Fibroblast of skin of back (primary cell): ENCODE data around the gene ST6GALNAC2. TPM values are rescaled to one million over a fixed set of nuclear protein-coding genes. Genes with fewer than 3 reads are reported as not detected.
"Not testable (repeated sequence)": the region's sequence is repeated elsewhere in the genome, so short reads cannot be mapped to it uniquely, and the experiment has no call there.

Experiments
- DNase-seq: peaks from one replicate; pipeline ENCODE4 v3.0.0-alpha.2; 2013
- polyA plus RNA-seq, 2 experiments: library from polyadenylated mRNA; unstranded; fragments of 120-200 nt; gene quantifications; one replicate each; pipeline ENCODE4 v1.2.1, GENCODE V29; 2013; ENCODE audit not compliant: insufficient read length in 2 of 2

The ST6GALNAC2 gene
- not detected for polyA plus RNA-seq (2013, experiment 1 of 2; ENCODE audit: insufficient read length)
- polyA plus RNA-seq (2013, experiment 2 of 2; ENCODE audit: insufficient read length) = 0.16 TPM

DNA sequence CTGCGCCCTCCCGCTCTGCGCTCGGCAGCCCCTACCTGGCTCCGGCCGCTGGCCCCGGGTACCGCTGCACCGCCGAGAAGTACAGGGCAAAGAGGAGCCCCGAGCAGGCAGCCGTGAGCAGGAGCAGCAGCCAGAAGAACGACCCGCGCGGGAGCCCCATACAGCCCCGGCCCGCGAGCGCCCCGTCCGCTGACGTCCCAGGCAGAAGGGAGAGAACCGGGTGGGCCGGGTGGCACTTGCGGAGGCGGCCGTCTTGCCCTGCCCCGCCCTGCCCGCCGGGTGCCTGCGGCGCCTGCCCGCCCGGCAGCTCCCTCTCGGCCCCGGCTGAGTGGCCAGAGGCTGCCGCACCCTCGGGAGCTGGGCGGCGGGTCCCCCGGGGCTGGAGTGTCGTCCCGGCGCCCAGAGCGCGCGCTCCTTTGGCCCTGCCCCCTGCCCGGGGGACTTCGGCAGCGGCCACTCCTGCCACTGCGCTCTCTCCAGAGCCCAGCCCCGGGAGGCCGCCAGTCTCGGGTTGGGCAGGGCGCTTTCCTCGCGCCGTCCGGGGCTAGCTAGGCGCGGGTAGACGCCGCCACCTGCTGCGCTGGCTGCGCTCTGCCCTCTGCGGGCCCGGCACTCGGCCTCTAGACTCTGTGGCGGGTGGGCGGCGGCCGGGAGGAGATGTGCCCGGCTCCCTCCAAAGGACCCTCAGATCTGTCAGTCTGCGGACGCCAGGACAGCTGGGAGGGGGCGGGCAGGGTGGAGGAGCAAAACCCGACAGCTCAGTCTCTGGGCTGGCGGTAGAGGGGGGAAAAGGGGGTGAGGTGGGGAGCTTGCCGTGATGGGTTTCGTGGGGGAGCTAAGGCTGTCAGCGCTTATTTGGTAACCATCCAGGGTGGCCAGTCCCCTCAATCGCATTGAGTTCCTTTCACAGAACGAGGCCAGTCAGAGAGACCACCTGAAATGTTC, at the start of gene ST6GALNAC2:
Gene ST6GALNAC2 (minus strand): TSS at position 212 of the 945 bp plus-strand sequence. CDS start 52 bp downstream, at position 160.
- DNase-seq = peak; percentile 45

GRCh38 chr17:76635039-76635438, 49.4 kb upstream of the ST6GALNAC2 start:
- peak; percentile 22 for DNase-seq

DNA sequence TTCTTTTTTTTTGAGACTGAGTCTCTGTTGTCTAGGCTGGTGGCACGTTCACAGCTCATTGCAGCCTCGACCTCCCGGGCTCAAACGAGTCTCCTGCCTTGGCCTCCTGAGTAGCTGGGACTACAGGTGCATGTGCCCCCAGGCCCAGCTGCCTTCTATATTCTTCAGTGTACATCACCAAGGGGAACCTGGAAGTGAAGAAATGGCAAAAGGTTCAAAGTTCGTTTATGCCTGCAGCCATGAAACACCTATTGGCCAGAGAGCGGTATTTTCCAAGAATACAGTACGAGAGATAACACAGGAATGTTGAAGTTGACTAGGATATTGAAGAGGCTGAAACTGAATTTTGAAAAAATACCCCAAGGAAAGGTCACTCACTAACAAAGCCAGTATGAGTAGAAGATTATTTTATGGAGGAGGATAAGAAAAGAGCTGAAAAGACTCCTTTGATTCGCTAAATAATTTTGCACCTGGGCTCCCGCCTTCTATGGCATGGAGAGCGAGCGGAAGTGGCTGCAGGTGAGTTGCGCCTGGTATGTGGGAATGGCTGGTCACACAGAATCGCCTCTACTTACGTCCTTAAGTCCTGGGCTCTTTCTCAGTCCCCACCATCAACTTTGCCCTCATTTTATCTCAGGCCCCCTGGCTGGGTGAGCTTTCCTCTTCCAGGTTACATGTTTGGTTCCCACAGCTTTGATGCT, 48.1 kb upstream of the ST6GALNAC2 start:
- DNase-seq = no peak

- no peak for DNase-seq
These were observed 46.3 kb upstream of the ST6GALNAC2 start for GRCh38 chr17:76631821-76632565.

DNA sequence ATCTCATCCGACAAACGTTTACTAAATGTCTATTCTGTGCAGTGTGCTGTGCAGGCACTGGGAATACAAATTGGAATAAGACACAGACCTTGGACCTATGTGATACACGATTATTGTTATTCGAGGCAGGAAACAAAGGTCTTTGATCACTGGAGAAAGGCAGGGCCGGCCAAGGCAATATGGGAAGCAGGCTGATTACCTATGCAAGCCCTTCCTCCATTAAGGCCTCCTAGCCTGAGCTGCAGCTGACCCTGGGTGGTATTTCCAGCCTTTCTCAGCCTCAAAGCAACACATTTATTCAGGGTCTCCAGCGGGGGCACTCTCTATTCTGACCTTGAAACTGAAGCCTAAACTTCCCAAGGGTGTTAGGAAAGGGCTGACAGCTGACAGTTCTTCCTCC, 44.5 kb upstream of the ST6GALNAC2 start:
- no peak for DNase-seq

DNA sequence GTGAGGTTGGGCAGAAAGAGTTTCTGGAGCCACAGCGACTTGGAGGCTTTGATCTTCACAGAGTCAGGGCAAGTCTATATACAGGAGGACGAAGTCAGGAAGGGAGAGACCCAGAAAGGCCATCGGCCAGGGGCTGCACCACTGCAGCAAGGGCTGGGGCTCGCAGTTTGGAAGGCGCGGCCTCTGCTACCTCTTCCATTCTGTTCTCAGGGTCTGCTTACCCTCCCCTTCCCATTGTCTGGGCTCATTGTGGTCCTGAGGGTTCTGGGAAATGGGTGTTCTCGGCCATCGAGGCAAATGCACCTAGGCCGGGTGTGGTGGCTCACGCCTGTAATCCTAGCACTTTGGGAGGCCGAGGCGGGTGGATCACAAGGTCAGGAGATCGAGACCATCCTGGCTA, 41.9 kb upstream of the ST6GALNAC2 start:
- no peak for DNase-seq

DNA sequence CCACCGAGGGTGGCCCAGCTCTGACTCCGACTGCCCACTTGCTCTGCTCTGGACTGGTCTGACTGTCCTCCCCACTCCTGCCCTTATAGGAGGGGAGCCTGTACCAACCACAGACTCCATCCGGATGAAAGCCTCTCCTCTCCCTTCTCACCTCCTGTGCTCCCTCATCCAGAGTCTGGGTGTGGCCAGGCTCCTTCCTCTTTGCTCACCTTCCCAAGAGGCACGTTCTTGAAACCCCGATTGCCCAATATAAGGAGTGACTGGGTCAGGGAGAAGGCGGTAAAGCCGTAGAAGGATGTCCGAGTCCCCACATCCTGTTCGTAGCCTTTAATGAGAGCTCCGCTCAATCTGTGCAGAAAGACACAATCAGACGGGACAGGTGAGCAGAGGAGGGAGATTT, 40.8 kb upstream of the ST6GALNAC2 start:
- DNase-seq = no peak

- no peak for DNase-seq
These were observed 39.8 kb upstream of the ST6GALNAC2 start for GRCh38 chr17:76625496-76625895.

- peak; percentile 59 for DNase-seq
These were observed 37.8 kb upstream of the ST6GALNAC2 start for GRCh38 chr17:76623271-76624146.

GRCh38 chr17:76617838-76618237, 32.2 kb upstream of the ST6GALNAC2 start:
- no peak for DNase-seq

DNA sequence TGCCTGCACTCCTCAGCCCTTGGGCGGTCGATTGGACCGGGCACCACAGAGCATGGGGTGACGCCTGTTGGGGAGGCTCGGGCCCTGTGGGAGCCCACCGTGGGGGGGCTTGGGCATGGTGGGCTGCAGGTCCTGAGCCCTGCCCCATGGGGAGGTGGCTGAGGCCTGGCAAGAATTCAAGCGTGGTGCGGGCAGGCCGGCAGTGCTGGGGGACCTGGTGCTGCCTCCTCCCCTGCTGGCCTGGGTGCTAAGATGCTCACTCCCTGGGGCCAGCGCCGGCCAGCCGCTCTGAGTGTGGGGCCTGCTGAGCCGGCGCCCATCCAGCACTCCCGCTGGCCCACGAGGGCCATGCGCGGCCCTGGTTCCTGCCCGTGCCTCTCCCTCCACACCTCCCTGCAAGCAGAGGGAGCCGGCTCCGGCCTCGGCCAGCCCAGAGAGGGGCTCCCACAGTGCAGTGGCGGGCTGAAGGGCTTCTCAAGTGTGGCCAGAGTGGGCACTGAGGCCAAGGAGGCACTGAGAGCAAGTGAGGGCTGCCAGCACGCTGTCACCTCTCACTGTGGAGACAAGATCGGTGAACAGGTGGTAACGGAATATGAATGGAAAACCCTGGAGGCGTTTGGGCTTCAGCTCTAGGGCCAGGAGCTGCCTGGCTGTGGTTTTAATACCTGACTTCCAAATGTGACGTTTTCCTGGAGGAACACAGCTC, 29.4 kb upstream of the ST6GALNAC2 start:
- DNase-seq = no peak

DNA sequence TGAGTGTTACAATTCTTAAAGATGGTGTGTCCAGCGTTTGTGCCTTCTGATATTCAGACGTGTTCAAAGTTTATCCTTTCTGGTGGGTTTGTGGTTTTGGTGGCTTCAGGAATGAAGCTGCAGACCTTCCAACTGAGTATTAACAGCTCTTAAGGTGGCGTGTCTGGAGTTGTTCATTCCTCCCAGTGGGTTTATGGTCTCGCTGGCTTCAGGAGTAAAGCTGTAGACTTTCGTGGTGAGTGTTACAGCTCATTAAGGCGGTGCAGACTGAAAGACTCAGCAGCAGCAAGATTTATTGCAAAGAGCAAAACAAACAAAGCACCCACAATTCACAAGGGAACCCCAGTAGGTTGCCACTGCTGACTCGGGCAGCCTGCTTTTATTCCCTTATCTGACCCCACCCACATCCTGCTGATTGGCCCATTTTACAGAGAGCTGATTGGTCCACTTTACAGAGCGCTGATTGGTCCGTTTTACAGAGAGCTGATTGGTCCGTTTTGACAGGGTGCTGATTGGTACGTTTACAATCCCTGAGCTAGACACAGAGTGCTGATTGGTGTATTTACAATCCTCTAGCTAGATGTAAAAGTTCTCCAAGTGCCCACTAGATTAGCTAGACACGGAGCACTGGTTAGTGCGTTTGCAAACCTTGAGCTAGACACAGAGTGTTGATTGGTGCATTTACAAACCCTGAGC, 28.6 kb upstream of the ST6GALNAC2 start:
- DNase-seq = not testable (repeated sequence)

DNA sequence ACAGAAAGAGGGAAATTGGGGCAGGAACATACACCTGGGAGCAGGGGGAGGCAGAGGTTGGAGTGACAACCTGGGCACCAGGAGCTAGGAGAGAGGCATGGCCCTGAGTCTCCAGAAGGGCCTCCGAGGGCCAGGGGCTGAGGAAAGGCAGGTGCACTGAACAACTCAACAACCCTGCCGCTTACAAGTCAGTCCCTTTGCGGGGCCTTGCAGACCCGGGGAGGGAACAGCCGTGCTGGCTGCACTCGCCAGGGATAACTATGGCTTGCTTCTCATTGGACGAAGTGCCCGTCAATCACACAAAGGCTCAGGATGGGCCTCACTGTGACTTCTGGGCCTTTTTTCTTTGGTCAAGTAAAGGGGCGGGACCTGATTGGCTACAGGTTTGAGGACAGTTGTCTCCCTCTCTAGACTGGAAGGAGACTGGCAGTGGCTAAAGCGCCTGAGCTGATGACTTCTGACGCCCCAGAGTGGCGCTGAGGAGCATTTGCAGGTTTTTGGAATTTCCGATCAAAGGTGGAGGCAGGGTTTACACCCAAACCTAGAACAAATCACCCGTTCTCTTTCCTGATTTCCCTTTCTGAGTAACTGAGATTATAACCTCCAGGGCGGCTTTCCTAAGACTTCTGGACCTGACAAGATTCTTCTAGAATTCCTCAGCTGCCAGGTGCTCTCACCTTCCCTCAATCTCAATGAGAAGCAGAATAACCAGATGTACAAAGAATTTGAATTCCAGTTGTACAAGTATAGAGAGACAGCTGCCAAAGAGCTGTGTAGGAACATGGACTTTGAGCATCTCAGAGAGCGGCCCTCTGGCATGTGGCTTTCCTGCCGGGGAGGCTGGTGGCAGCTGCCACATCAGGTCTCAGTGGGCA, 27.6 kb upstream of the ST6GALNAC2 start:
- no peak for DNase-seq

- DNase-seq = no peak
These were observed 26.8 kb upstream of the ST6GALNAC2 start for GRCh38 chr17:76612465-76612864.

DNA sequence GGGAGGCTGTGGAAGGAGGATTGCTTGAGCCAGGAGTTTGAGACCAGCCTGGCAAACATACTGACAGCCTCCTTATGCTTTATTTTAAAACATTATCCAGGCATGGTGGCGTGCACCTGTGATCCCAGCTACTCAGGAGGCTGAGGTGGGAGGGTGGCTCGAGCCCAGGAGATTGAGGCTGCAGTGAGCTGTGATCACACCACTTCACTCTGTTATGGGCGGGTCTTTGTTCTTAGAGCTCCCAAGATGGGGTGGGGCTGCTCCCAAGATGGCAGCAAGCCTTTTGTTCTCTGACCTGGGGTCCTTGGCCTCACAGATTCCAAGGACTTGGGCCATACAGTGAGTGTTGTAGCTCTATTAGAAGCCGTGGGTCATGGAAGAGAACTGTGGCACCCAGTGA, 26.1 kb upstream of the ST6GALNAC2 start:
- DNase-seq = no peak

GRCh38 chr17:76611080-76611749, 25.6 kb upstream of the ST6GALNAC2 start:
- not testable (repeated sequence) for DNase-seq

- not testable (repeated sequence) for DNase-seq
These were observed 21.0 kb upstream of the ST6GALNAC2 start for GRCh38 chr17:76606685-76607084.

GRCh38 chr17:76601065-76601464, 15.4 kb upstream of the ST6GALNAC2 start:
- DNase-seq = no peak
